Left lobe of liver (tissue), 1 donor: Measurements from ENCODE around the gene UBE2D4. TPM values are rescaled to one million over a fixed set of nuclear protein-coding genes. Genes with fewer than 3 reads are reported as not detected.

ENCODE experiments used
- total RNA-seq: library from RNA; stranded (reverse); gene quantifications from one replicate; pipeline ENCODE4 v1.2.1, GENCODE V29; 2021
- donor health status: DM: no; HTN: yes; CAD: no.

Gene UBE2D4
- total RNA-seq, 1 donor from 2014 or later, result 17.7 TPM

Other genes with a start within 250 kb of the UBE2D4 start
- gene COA1, start 196.9 kb upstream of the UBE2D4 start, total RNA-seq, result 16.0 TPM
- gene BLVRA, start 167.8 kb upstream of the UBE2D4 start, total RNA-seq, result 4.0 TPM
- 70.8 TPM for gene MRPS24, start 56.9 kb upstream of the UBE2D4 start, total RNA-seq
- 18.0 TPM for gene URGCP, start 19.8 kb upstream of the UBE2D4 start, total RNA-seq
- not detected for gene SPDYE1, start 71.5 kb downstream of the UBE2D4 start, total RNA-seq
- 38.9 TPM for gene DBNL, start 118.3 kb downstream of the UBE2D4 start, total RNA-seq
- gene PGAM2, start 139.1 kb downstream of the UBE2D4 start, total RNA-seq, result not detected
- gene POLM, start 156.1 kb downstream of the UBE2D4 start, total RNA-seq, result 21.0 TPM
- 9.4 TPM for gene AEBP1, start 177.9 kb downstream of the UBE2D4 start, total RNA-seq
- 78.3 TPM for gene POLD2, start 197.1 kb downstream of the UBE2D4 start, total RNA-seq
- gene MYL7, start 214.9 kb downstream of the UBE2D4 start, total RNA-seq, result not detected